Karpas-422 (cell line): Measurements from ENCODE around the gene TGFB2. TPM values are rescaled to one million over a fixed set of nuclear protein-coding genes. Genes with fewer than 3 reads are reported as not detected.
"Not testable (repeated sequence)": the region's sequence is repeated elsewhere in the genome, so short reads cannot be mapped to it uniquely, and the experiment has no call there.

Experiments
- DNase-seq: peaks from one replicate; pipeline ENCODE4 v3.0.0-alpha.2; 2015
- H2AFZ ChIP-seq: fragments of 200-600 bp; sonication (generic); 2 replicates; pipeline ENCODE4 v1.6.1; 2014; ENCODE audit warnings: antibody characterized with exemption, low read length, mixed read lengths
- H3K27ac ChIP-seq: fragments of 200-600 bp; sonication (generic); 2 replicates; pipeline ENCODE4 v1.5.1; 2014; ENCODE audit warnings: mild to moderate bottlenecking, low read length, moderate library complexity
- H3K27me3 ChIP-seq: fragments of 200-600 bp; sonication (generic); 2 replicates; pipeline ENCODE4 v1.6.1; 2014; ENCODE audit warnings: low read length, mixed read lengths
- H3K36me3 ChIP-seq: fragments of 200-600 bp; sonication (generic); 2 replicates; pipeline ENCODE4 v1.6.1; 2014; ENCODE audit warnings: low read length, mixed read lengths; ENCODE audit not compliant: insufficient read depth
- H3K4me1 ChIP-seq: fragments of 200-600 bp; sonication (generic); 2 replicates; pipeline ENCODE4 v1.6.1; 2014; ENCODE audit warnings: mild to moderate bottlenecking, low read length, mixed read lengths
- H3K4me2 ChIP-seq: fragments of 200-600 bp; sonication (generic); 2 replicates; pipeline ENCODE4 v1.6.1; 2014; ENCODE audit warnings: low read length, low read depth, mild to moderate bottlenecking; ENCODE audit not compliant: poor library complexity, severe bottlenecking
- H3K4me3 ChIP-seq: fragments of 200-600 bp; sonication (generic); 2 replicates; pipeline ENCODE4 v1.5.1; 2014; ENCODE audit warnings: mild to moderate bottlenecking, antibody characterized with exemption, low read length, mixed read lengths
- H3K79me2 ChIP-seq: fragments of 200-600 bp; sonication (generic); 2 replicates; pipeline ENCODE4 v1.6.1; 2014; ENCODE audit warnings: mild to moderate bottlenecking, low read length, mixed read lengths
- H3K9ac ChIP-seq: fragments of 200-600 bp; sonication (generic); 2 replicates; pipeline ENCODE4 v1.6.0; 2014; ENCODE audit warnings: low read length
- H3K9me2 ChIP-seq: fragments of 200-600 bp; sonication (generic), shearing (Covaris generic); replicated peaks from 2 replicates; pipeline ENCODE4 v1.6.0; 2014; ENCODE audit warnings: mild to moderate bottlenecking, low read length, moderate library complexity; ENCODE audit not compliant: insufficient read depth
- H3K9me3 ChIP-seq: fragments of 300-700, 200-600 bp; sonication (generic); 2 replicates; pipeline ENCODE4 v1.6.1; 2014; ENCODE audit warnings: low read length, mixed read lengths
- H4K20me1 ChIP-seq: fragments of 200-600 bp; sonication (generic); 2 replicates; pipeline ENCODE4 v1.6.1; 2014; ENCODE audit warnings: mild to moderate bottlenecking, antibody characterized with exemption, low read length, low read depth; ENCODE audit not compliant: insufficient read depth
- total RNA-seq: library from RNA; depleted of rRNA; stranded (reverse); fragments of >200 nt; shearing (Covaris generic); gene quantifications from 2 replicates; pipeline ENCODE4 v1.2.3, GENCODE V29; 2014; ENCODE audit warnings: low replicate concordance

The TGFB2 gene
- total RNA-seq, 1 experiment from 2014 or later: not detected

DNA sequence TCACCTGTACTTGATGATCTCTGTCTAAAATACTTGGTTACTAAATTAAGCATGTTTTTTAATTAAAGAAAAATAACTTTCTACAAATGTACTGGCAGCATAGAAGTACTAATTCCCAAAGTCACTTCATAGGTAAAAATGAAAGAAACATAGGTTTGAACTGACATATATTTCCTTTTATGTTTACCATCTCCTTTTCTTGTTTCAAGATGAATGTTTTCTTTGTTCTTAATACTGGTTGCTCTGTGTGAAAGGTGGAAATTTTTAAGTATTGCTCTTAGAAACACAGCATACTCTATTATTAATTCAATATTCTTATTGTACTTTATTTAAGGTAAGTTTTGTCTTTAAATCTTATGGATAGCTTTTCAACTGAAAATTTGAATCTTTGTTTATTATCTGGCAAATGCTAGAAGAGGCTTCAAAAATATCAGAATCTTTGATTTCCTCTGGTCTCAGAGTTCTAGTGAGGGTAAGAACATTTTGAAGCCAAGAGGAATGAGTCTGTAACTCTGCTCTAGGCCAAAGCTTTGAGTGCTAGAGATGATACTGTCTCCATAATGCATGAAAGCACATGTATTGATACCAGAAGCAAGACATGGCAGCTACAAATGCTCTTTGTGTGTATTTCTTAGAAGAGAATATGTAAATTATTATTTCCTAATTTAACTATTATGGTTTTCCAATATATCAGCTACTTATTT is 41.8 kb upstream of the TGFB2 start:
- no peaks in the 10 kb centered on the region for H3K27me3 ChIP-seq
- no peak overlapping the region for H3K9ac ChIP-seq
- H3K27ac ChIP-seq: no peak overlapping the region
- H2AFZ ChIP-seq: no peak overlapping the region
- H3K4me2 ChIP-seq: no peak overlapping the region
- no peak overlapping the region for H3K4me3 ChIP-seq
- no peaks in the 10 kb centered on the region for H4K20me1 ChIP-seq
- peaks cover 90% of the 10 kb centered on the region for H3K79me2 ChIP-seq
- peaks cover 31% of the 10 kb centered on the region for H3K36me3 ChIP-seq
- H3K4me1 ChIP-seq: peaks cover 30% of the 10 kb centered on the region
- H3K9me2 ChIP-seq: no peaks in the 10 kb centered on the region
- no peak for DNase-seq
- H3K9me3 ChIP-seq: no peaks in the 10 kb centered on the region

DNA sequence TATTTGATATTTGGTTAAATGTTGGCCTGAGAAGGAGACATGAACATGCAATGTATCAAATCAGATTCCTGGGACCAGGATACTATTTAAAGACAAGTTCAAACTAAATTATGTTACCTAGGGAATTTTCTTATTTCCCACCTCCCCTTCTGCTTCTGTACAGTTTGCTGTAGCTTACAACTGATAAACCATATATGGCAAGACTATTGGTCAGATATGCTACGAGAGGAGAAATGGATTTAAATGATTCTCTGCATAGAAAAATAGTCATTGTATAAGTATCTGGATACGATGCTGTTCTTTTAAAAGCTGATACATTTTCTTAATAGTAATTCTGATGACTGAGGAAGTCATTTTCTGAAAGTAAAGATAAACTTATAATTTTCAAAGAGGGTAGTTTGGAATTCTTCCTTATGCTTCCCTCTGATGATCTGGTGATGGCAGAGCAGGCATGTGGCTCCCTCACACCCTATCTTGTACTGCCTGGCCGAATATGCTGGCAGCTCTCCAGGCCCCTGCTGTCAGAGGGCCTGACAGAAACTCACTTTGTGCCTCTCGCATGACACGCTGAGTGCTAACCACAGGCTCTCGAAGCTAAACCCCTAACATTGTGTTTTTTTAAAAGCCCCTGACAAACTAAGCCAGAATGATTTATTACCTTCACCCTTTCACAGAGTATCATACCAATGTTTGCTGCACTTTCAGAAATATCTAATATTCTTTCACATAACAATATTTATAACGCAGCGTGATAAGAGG is 40.7 kb upstream of the TGFB2 start:
- Histone ChIP-seq H3K79me2 (peaks cover 86% of the 10 kb centered on the region), H3K36me3 (peaks cover 38% of the 10 kb centered on the region), H2AFZ (no peak overlapping the region), H3K27ac (no peak overlapping the region), H3K9ac (no peak overlapping the region), H3K27me3 (no peaks in the 10 kb centered on the region), H3K4me3 (no peak overlapping the region), H4K20me1 (no peaks in the 10 kb centered on the region), H3K4me2 (no peak overlapping the region), H3K9me2 (no peaks in the 10 kb centered on the region), H3K9me3 (no peaks in the 10 kb centered on the region), H3K4me1 (peaks cover 19% of the 10 kb centered on the region)
- no peak for DNase-seq

DNA sequence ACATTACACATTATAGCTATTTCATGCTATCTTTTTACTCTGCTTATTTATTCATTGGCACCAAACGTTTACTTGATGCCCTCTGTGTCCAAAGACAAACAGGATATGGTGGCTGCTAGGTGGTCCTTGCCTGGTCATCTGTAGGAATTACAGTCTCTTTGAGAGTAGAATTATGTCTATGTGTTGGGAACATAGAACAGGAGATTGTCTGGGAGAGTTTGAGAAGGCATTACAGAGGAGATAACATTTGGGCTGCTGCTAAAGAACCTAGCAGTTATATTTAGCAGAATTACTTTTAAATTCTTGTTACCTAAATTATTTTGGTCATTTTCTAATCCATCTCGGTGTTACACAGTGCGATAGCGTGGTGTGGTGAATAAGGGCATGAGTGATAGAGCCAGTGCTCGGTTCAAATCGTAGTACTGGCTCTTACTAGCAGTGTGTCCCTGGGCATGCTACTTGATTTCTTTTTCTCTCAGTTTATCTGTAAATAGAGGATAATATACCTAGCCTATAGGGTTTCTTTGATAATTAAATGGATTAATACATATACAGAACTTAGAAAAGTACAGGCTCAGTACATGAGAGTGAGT is 39.6 kb upstream of the TGFB2 start:
- Histone ChIP-seq H3K79me2 (peaks cover 81% of the 10 kb centered on the region), H3K4me2 (no peak overlapping the region), H4K20me1 (no peaks in the 10 kb centered on the region), H3K4me3 (no peak overlapping the region), H3K27ac (no peak overlapping the region), H3K9me2 (no peaks in the 10 kb centered on the region), H3K4me1 (peaks cover 11% of the 10 kb centered on the region), H3K27me3 (no peaks in the 10 kb centered on the region), H3K36me3 (peaks cover 43% of the 10 kb centered on the region), H2AFZ (no peak overlapping the region), H3K9ac (no peak overlapping the region), H3K9me3 (no peaks in the 10 kb centered on the region)
- no peak for DNase-seq

DNA sequence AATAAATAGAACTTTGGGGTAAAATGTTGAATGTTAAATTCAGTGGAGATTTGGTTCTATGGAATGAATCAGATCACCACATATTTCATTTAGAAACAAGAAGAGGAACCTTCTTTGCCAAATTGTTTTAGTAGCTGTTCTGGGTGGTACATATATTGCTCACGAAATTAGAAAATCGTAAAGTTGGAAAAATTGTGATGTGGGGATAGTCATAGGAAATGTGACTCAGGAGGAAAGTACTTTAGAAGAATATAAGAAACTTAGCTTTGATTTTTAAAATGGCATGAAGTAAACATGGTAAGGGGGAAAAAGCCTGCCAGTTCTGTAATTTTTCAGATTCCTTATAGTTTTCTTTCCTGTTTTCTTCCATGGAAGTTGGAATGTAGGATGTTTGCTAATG is 32.6 kb upstream of the TGFB2 start:
- H3K4me2 ChIP-seq: no peak overlapping the region
- H3K9me2 ChIP-seq: no peaks in the 10 kb centered on the region
- no peak for DNase-seq
- H3K36me3 ChIP-seq: peaks cover 19% of the 10 kb centered on the region
- H3K27me3 ChIP-seq: no peaks in the 10 kb centered on the region
- no peaks in the 10 kb centered on the region for H4K20me1 ChIP-seq
- H2AFZ ChIP-seq: no peak overlapping the region
- no peak overlapping the region for H3K27ac ChIP-seq
- no peaks in the 10 kb centered on the region for H3K4me1 ChIP-seq
- no peak overlapping the region for H3K4me3 ChIP-seq
- no peaks in the 10 kb centered on the region for H3K9me3 ChIP-seq
- peaks cover 60% of the 10 kb centered on the region for H3K79me2 ChIP-seq
- no peak overlapping the region for H3K9ac ChIP-seq

DNA sequence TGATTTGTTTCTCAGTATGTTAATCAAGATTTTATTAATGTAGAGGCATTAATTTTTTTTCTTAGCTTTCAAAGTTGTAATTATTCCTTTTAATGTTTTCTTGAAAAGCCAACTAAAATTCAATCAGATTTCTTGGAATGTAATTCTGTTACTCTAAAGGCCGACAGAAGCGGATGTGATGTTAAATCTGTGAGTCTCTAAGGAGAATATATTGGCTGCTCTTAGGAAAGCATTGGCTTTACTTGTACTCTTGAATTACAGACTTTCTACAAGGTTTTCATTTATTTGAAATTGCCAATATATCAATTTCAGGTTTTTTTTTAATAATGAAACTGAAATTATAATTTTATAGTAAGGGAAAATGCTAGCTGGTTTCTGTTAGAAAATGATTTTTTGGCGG is 30.8 kb upstream of the TGFB2 start:
- Histone ChIP-seq H3K36me3 (peaks cover 9% of the 10 kb centered on the region; the same call in 1 of the 2 replicates), H3K79me2 (peaks cover 61% of the 10 kb centered on the region)

DNA sequence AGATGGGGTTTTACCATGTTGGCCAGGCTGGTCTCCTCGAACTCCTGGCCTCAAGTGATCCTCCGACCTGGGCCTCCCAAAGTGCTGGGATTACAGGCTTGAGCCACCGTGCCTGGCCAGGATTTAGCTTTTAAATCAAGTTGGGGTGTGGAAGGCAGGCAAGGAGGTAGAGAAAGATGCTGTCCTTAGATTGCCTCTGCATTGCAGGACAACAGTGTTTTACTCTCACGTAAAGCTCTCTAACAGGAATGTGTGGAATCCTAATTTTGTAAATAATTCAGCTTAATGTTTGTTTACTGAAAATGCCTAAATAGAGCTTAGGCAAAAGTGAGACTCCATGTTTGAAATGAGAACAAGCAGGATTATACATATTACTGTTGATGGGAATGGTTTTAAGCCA is 29.5 kb upstream of the TGFB2 start:
- H3K4me3 ChIP-seq: no peak overlapping the region
- H3K4me1 ChIP-seq: no peaks in the 10 kb centered on the region
- H3K27ac ChIP-seq: no peak overlapping the region
- H2AFZ ChIP-seq: no peak overlapping the region
- no peak overlapping the region for H3K9ac ChIP-seq
- no peaks in the 10 kb centered on the region for H4K20me1 ChIP-seq
- peaks cover 54% of the 10 kb centered on the region for H3K79me2 ChIP-seq
- DNase-seq: no peak
- H3K27me3 ChIP-seq: no peaks in the 10 kb centered on the region
- no peaks in the 10 kb centered on the region for H3K9me2 ChIP-seq
- no peak overlapping the region for H3K4me2 ChIP-seq
- H3K36me3 ChIP-seq: peaks cover 4% of the 10 kb centered on the region; the same call in 1 of the 2 replicates
- no peaks in the 10 kb centered on the region for H3K9me3 ChIP-seq

More for the DNA sequence above, 30.8 kb upstream of the TGFB2 start:
- DNase-seq: no peak
- H3K27me3 ChIP-seq: no peaks in the 10 kb centered on the region
- H2AFZ ChIP-seq: no peak overlapping the region
- no peak overlapping the region for H3K27ac ChIP-seq
- H3K4me1 ChIP-seq: no peaks in the 10 kb centered on the region
- H4K20me1 ChIP-seq: no peaks in the 10 kb centered on the region
- no peak overlapping the region for H3K4me2 ChIP-seq
- H3K9me2 ChIP-seq: no peaks in the 10 kb centered on the region
- no peak overlapping the region for H3K4me3 ChIP-seq
- H3K9ac ChIP-seq: no peak overlapping the region
- H3K9me3 ChIP-seq: no peaks in the 10 kb centered on the region

DNA sequence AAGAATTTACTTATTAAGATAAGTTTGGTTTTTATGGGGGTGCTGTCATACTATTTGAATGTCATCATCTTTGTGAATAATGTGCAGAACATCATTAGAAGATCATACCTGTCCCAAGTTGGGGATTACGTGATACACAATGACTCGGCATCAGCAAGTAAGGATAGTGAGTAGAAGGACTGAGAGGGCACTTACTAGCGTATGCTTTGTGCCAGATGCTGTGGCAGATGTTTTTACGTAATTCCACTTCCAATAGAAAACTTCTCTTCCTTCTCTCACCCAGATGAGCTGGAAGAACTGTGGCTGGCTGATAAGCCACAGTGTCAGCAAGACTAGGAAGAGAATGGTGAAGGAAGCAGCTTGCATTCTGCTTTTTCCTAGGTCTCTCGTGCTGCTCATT is 28.1 kb upstream of the TGFB2 start:
- no peaks in the 10 kb centered on the region for H3K9me2 ChIP-seq
- H3K79me2 ChIP-seq: peaks cover 54% of the 10 kb centered on the region
- no peak overlapping the region for H3K4me3 ChIP-seq
- peaks cover 4% of the 10 kb centered on the region; the same call in 1 of the 2 replicates for H3K36me3 ChIP-seq
- no peak for DNase-seq
- H3K9ac ChIP-seq: no peak overlapping the region
- no peaks in the 10 kb centered on the region for H3K27me3 ChIP-seq
- H3K9me3 ChIP-seq: no peaks in the 10 kb centered on the region
- no peaks in the 10 kb centered on the region for H3K4me1 ChIP-seq
- H2AFZ ChIP-seq: no peak overlapping the region
- no peaks in the 10 kb centered on the region for H4K20me1 ChIP-seq
- H3K27ac ChIP-seq: no peak overlapping the region
- H3K4me2 ChIP-seq: no peak overlapping the region

DNA sequence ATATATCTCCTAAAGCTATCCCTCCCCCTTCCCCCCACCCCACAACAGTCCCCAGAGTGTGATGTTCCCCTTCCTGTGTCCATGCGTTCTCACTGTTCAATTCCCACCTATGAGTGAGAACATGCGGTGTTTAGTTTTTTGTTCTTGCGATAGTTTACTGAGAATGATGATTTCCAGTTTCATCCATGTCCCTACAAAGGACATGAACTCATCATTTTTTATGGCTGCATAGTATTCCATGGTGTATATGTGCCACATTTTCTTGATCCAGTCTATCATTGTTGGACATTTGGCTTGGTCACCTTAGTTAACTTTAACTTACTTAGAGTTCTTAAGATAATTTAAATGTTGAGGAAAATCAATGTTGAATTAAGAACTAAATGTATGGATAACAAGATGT is 25.0 kb upstream of the TGFB2 start:
- H3K9ac ChIP-seq, H2AFZ ChIP-seq, H3K4me2 ChIP-seq, H3K36me3 ChIP-seq, H3K27me3 ChIP-seq, H4K20me1 ChIP-seq, H3K4me3 ChIP-seq, H3K9me2 ChIP-seq, H3K4me1 ChIP-seq, H3K9me3 ChIP-seq, H3K27ac ChIP-seq, DNase-seq: not testable (repeated sequence)
- H3K79me2 ChIP-seq: peaks cover 44% of the 10 kb centered on the region
